Cerebellar cortex (tissue), 1 donor: ENCODE results near the gene CNGA2.

Experiments used
- DNase-seq: peaks from one replicate; pipeline ENCODE4 v3.0.0-alpha.2; 2015; ENCODE audit warnings: low spot score

CNGA2 gene

GRCh38 chrX:151753313-151754046 is 18.9 kb downstream of the CNGA2 start:
- peak; percentile 23 for DNase-seq

GRCh38 chrX:151754047-151754429 is 19.5 kb downstream of the CNGA2 start:
- DNase-seq: no peak

- no peak for DNase-seq
These were observed 20.2 kb downstream of the CNGA2 start for GRCh38 chrX:151754641-151755215.

- DNase-seq: no peak
These were observed 24.6 kb downstream of the CNGA2 start for GRCh38 chrX:151759041-151759708.

- no peak for DNase-seq
These were observed 28.3 kb downstream of the CNGA2 start for GRCh38 chrX:151762802-151763201.

GRCh38 chrX:151763711-151764110 is 29.2 kb downstream of the CNGA2 start:
- no peak for DNase-seq

GRCh38 chrX:151765026-151765425 is 30.5 kb downstream of the CNGA2 start:
- no peak for DNase-seq

GRCh38 chrX:151771726-151772125 is 37.2 kb downstream of the CNGA2 start:
- no peak for DNase-seq

GRCh38 chrX:151773434-151773833 is 38.9 kb downstream of the CNGA2 start:
- no peak for DNase-seq

- DNase-seq: no peak
These were observed 39.9 kb downstream of the CNGA2 start for GRCh38 chrX:151774421-151774820.

GRCh38 chrX:151776181-151776731 is 41.7 kb downstream of the CNGA2 start:
- no peak for DNase-seq

GRCh38 chrX:151776936-151777335 is 42.4 kb downstream of the CNGA2 start:
- no peak for DNase-seq

GRCh38 chrX:151779258-151779657 is 44.7 kb downstream of the CNGA2 start:
- DNase-seq: no peak

- no peak for DNase-seq
These were observed 46.1 kb downstream of the CNGA2 start for GRCh38 chrX:151780621-151781020.

GRCh38 chrX:151789179-151789800 is 54.7 kb downstream of the CNGA2 start:
- no peak for DNase-seq

- DNase-seq: no peak
These were observed 56.1 kb downstream of the CNGA2 start for GRCh38 chrX:151790481-151791160.

GRCh38 chrX:151791961-151792360 is 57.4 kb downstream of the CNGA2 start:
- DNase-seq: no peak

- no peak for DNase-seq
These were observed 58.0 kb downstream of the CNGA2 start for GRCh38 chrX:151792505-151792904.

GRCh38 chrX:151793886-151794285 is 59.3 kb downstream of the CNGA2 start:
- no peak for DNase-seq
